ENCODE data around the gene MUS81.
A peak's percentile ranks its signal among the peaks of the same experiment; 100 is the strongest.

The MUS81 gene

GRCh38 chr11:65833297-65834030 lies 26.8 kb upstream of the MUS81 start, which contains the start of gene SNX32:
TSS of gene SNX32 (plus strand) at chr11:65833963. CDS start at chr11:65834066, 103 bp downstream.
- peak; percentile 86 for DNase-seq
- H3K36me3 ChIP-seq (replicated peaks; ENCODE audit: insufficient read depth, low read length): no peaks in the 10 kb centered on the region
- no peaks in the 10 kb centered on the region for H3F3A ChIP-seq (ENCODE audit: insufficient read depth, low read length)
- H3K4me2 ChIP-seq (ENCODE audit: low read depth, low read length): peak within 1 kb of the TSS; percentile 75
- no peak within 1 kb of the TSS for H3K27ac ChIP-seq (ENCODE audit: low read length)
- no peaks in the 10 kb centered on the region for H3K9me2 ChIP-seq (replicated peaks; ENCODE audit: insufficient read depth, low read length)
- H3K9ac ChIP-seq (ENCODE audit: low read length): no peak within 1 kb of the TSS; the same call in 1 of the 2 replicates
- no peaks in the 10 kb centered on the region for H3K9me3 ChIP-seq (replicated peaks; ENCODE audit: insufficient read depth, low read length)
- H4K20me1 ChIP-seq (ENCODE audit: insufficient read depth, low read length): no peaks in the 10 kb centered on the region
- H2AFZ ChIP-seq (ENCODE audit: low read length): peak within 1 kb of the TSS; percentile 70
- H3K4me3 ChIP-seq (ENCODE audit: low read length): peak within 1 kb of the TSS; percentile 40
- peaks cover 45% of the 10 kb centered on the region for H3K27me3 ChIP-seq (replicated peaks; ENCODE audit: insufficient read depth, low read length)
- H3K4me1 ChIP-seq (ENCODE audit: low read length): peaks cover 4% of the 10 kb centered on the region; the same call in 1 of the 2 replicates
- TF ChIP-seq EZH2 (optimal IDR thresholded peaks at IDR 0.05; ENCODE audit: low read depth, low read length): no peak
- no peak for TF ChIP-seq EZH2phosphoT487 (IDR thresholded peaks at IDR 0.05; ENCODE audit: low read length)
- TF ChIP-seq CTCF (IDR thresholded peaks at IDR 0.05; ENCODE audit: low read length): no peak
- no peaks in the 10 kb centered on the region for H3K79me2 ChIP-seq (ENCODE audit: low read length)

GRCh38 chr11:65834202-65834601 lies 26.0 kb upstream of the MUS81 start:
- H3K27ac ChIP-seq (ENCODE audit: low read length): no peak overlapping the region
- H3K4me3 ChIP-seq (ENCODE audit: low read length): peak overlapping the region; percentile 40
- H3K9ac ChIP-seq (ENCODE audit: low read length): no peak overlapping the region; the same call in 1 of the 2 replicates
- no peak for TF ChIP-seq CTCF (IDR thresholded peaks at IDR 0.05; ENCODE audit: low read length)
- TF ChIP-seq EZH2 (optimal IDR thresholded peaks at IDR 0.05; ENCODE audit: low read depth, low read length): no peak
- no peak for TF ChIP-seq EZH2phosphoT487 (IDR thresholded peaks at IDR 0.05; ENCODE audit: low read length)
- H4K20me1 ChIP-seq (ENCODE audit: insufficient read depth, low read length): no peaks in the 10 kb centered on the region
- H3K27me3 ChIP-seq (replicated peaks; ENCODE audit: insufficient read depth, low read length): peaks cover 40% of the 10 kb centered on the region
- peak overlapping the region; percentile 75 for H3K4me2 ChIP-seq (ENCODE audit: low read depth, low read length)
- no peaks in the 10 kb centered on the region for H3F3A ChIP-seq (ENCODE audit: insufficient read depth, low read length)
- no peak for DNase-seq
- H3K36me3 ChIP-seq (replicated peaks; ENCODE audit: insufficient read depth, low read length): no peaks in the 10 kb centered on the region
- peaks cover 4% of the 10 kb centered on the region; the same call in 1 of the 2 replicates for H3K4me1 ChIP-seq (ENCODE audit: low read length)
- H3K9me3 ChIP-seq (replicated peaks; ENCODE audit: insufficient read depth, low read length): no peaks in the 10 kb centered on the region
- peak overlapping the region; percentile 70 for H2AFZ ChIP-seq (ENCODE audit: low read length)
- H3K9me2 ChIP-seq (replicated peaks; ENCODE audit: insufficient read depth, low read length): no peaks in the 10 kb centered on the region
- H3K79me2 ChIP-seq (ENCODE audit: low read length): no peaks in the 10 kb centered on the region

GRCh38 chr11:65842144-65842543 lies 18.1 kb upstream of the MUS81 start:
- TF ChIP-seq EZH2phosphoT487 (IDR thresholded peaks at IDR 0.05; ENCODE audit: low read length) (no peak), EZH2 (optimal IDR thresholded peaks at IDR 0.05; ENCODE audit: low read depth, low read length) (no peak), CTCF (IDR thresholded peaks at IDR 0.05; ENCODE audit: low read length) (no peak)
- Histone ChIP-seq H3K36me3 (replicated peaks; ENCODE audit: insufficient read depth, low read length) (no peaks in the 10 kb centered on the region), H4K20me1 (ENCODE audit: insufficient read depth, low read length) (no peaks in the 10 kb centered on the region), H3K4me1 (ENCODE audit: low read length) (no peaks in the 10 kb centered on the region), H3K4me2 (ENCODE audit: low read depth, low read length) (no peak overlapping the region), H3K27ac (ENCODE audit: low read length) (no peak overlapping the region), H3K9me2 (replicated peaks; ENCODE audit: insufficient read depth, low read length) (no peaks in the 10 kb centered on the region), H2AFZ (ENCODE audit: low read length) (no peak overlapping the region), H3K9ac (ENCODE audit: low read length) (no peak overlapping the region), H3F3A (ENCODE audit: insufficient read depth, low read length) (no peaks in the 10 kb centered on the region), H3K27me3 (replicated peaks; ENCODE audit: insufficient read depth, low read length) (no peaks in the 10 kb centered on the region), H3K4me3 (ENCODE audit: low read length) (no peak overlapping the region), H3K79me2 (ENCODE audit: low read length) (no peaks in the 10 kb centered on the region), H3K9me3 (replicated peaks; ENCODE audit: insufficient read depth, low read length) (no peaks in the 10 kb centered on the region)
- DNase-seq: no peak
